ENCODE results near the gene IL20. TPM values are rescaled to one million over a fixed set of nuclear protein-coding genes. Genes with fewer than 3 reads are reported as not detected.

The IL20 gene
- total RNA-seq, 1 donor = not detected

DNA sequence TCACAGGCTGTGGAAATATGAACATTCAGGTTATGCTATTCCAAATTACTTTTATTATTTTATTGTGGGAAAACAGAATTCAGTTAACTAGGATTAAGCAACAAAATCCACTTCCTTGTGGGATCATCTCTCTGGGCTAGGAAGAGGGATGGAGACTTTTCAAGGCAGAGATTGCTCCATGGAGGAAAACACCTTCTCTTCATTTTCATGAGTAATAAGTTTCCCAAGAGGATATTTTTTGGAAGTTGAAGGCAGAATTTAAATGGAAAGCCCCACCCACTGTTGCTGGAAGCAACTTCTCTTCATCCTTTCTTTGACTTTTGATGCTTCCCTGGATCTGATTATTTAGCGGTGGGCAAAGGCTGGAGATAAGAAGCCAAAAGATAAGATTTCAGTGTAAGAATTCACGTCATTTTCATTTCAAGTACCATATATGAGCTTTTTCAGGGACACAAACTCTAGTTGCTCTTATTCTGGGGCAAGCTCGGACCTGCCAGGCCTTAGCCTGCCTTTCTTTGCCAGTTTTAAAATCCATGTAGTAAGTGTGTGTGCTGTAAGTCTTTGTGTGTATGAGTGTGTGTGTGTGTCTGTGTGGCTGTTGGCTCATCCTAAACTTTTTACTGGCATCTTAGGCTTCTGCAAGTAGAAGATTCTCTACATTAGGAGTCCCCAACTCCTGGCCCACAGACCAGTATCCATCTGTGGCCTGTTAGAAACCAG lies 20.1 kb downstream of the IL20 start:
- Histone ChIP-seq H3K36me3 (ENCODE audit: insufficient read depth, low read length) (no peaks in the 10 kb centered on the region), H3K4me1 (ENCODE audit: insufficient read depth, low read length) (peaks cover 9% of the 10 kb centered on the region), H3K9me3 (ENCODE audit: low read depth, low read length) (no peaks in the 10 kb centered on the region), H3K4me3 (ENCODE audit: insufficient read depth, low read length) (no peak overlapping the region), H3K27ac (ENCODE audit: low read depth, low read length) (no peak overlapping the region), H3K79me2 (ENCODE audit: insufficient read depth, low read length) (no peaks in the 10 kb centered on the region), H2AFZ (ENCODE audit: low read length) (no peak overlapping the region), H3K4me2 (ENCODE audit: insufficient read depth, low read length) (no peak overlapping the region), H4K20me1 (ENCODE audit: insufficient read depth, low read length) (no peaks in the 10 kb centered on the region), H3K27me3 (ENCODE audit: insufficient read depth, low read length) (no peaks in the 10 kb centered on the region)
- DNase-seq (ENCODE audit: insufficient read length, low spot score, missing footprints) = no peak
- TF ChIP-seq, protein P1, sequence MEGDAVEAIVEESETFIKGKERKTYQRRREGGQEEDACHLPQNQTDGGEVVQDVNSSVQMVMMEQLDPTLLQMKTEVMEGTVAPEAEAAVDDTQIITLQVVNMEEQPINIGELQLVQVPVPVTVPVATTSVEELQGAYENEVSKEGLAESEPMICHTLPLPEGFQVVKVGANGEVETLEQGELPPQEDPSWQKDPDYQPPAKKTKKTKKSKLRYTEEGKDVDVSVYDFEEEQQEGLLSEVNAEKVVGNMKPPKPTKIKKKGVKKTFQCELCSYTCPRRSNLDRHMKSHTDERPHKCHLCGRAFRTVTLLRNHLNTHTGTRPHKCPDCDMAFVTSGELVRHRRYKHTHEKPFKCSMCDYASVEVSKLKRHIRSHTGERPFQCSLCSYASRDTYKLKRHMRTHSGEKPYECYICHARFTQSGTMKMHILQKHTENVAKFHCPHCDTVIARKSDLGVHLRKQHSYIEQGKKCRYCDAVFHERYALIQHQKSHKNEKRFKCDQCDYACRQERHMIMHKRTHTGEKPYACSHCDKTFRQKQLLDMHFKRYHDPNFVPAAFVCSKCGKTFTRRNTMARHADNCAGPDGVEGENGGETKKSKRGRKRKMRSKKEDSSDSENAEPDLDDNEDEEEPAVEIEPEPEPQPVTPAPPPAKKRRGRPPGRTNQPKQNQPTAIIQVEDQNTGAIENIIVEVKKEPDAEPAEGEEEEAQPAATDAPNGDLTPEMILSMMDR (IDR thresholded peaks at IDR 0.05; ENCODE audit: extremely low read depth, low read depth, low read length) = no peak

DNA sequence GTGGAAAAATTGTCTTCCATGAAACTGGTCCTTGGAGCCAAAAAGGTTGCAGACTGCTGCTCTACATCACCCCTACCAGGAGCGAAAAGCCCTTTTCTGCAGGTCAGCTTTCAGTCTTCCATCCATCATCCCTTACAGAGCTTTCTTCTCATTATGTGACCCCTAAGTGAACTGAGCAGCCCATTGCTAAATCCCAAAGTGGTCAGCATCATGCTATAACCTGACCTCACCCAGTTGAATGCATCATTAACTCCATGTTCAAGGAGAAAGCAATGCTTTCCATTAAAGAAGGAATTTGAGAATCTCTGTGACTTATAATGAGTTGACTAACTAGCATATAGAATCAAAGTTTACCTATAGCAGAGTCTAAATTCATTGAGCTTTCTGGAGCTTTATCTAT lies 21.4 kb downstream of the IL20 start:
- no peak overlapping the region for H3K4me2 ChIP-seq (ENCODE audit: insufficient read depth, low read length)
- no peak overlapping the region for H3K4me3 ChIP-seq (ENCODE audit: insufficient read depth, low read length)
- DNase-seq (ENCODE audit: insufficient read length, low spot score, missing footprints) = no peak

GRCh38 chr1:206887701-206888100 lies 22.3 kb downstream of the IL20 start:
- H3K4me2 ChIP-seq (ENCODE audit: insufficient read depth, low read length) = no peak overlapping the region
- no peak overlapping the region for H3K27ac ChIP-seq (ENCODE audit: low read depth, low read length)
- H4K20me1 ChIP-seq (ENCODE audit: insufficient read depth, low read length) = no peaks in the 10 kb centered on the region
- H3K4me3 ChIP-seq (ENCODE audit: insufficient read depth, low read length) = no peak overlapping the region
- H3K27me3 ChIP-seq (ENCODE audit: insufficient read depth, low read length) = no peaks in the 10 kb centered on the region
- TF ChIP-seq, protein P1 (IDR thresholded peaks at IDR 0.05; ENCODE audit: extremely low read depth, low read depth, low read length) = no peak
- no peaks in the 10 kb centered on the region for H3K36me3 ChIP-seq (ENCODE audit: insufficient read depth, low read length)
- no peaks in the 10 kb centered on the region for H3K79me2 ChIP-seq (ENCODE audit: insufficient read depth, low read length)
- H2AFZ ChIP-seq (ENCODE audit: low read length) = no peak overlapping the region
- peaks cover 30% of the 10 kb centered on the region for H3K4me1 ChIP-seq (ENCODE audit: insufficient read depth, low read length)
- H3K9me3 ChIP-seq (ENCODE audit: low read depth, low read length) = no peaks in the 10 kb centered on the region
- DNase-seq (ENCODE audit: insufficient read length, low spot score, missing footprints) = no peak

More for the DNA sequence above, 21.4 kb downstream of the IL20 start:
- H3K79me2 ChIP-seq (ENCODE audit: insufficient read depth, low read length) = no peaks in the 10 kb centered on the region
- H3K36me3 ChIP-seq (ENCODE audit: insufficient read depth, low read length) = no peaks in the 10 kb centered on the region
- no peak overlapping the region for H2AFZ ChIP-seq (ENCODE audit: low read length)
- no peak overlapping the region for H3K27ac ChIP-seq (ENCODE audit: low read depth, low read length)
- no peaks in the 10 kb centered on the region for H4K20me1 ChIP-seq (ENCODE audit: insufficient read depth, low read length)
- H3K27me3 ChIP-seq (ENCODE audit: insufficient read depth, low read length) = no peaks in the 10 kb centered on the region
- H3K9me3 ChIP-seq (ENCODE audit: low read depth, low read length) = no peaks in the 10 kb centered on the region
- TF ChIP-seq, protein P1 (IDR thresholded peaks at IDR 0.05; ENCODE audit: extremely low read depth, low read depth, low read length) = no peak
- peaks cover 21% of the 10 kb centered on the region for H3K4me1 ChIP-seq (ENCODE audit: insufficient read depth, low read length)

- no peaks in the 10 kb centered on the region for H3K79me2 ChIP-seq (ENCODE audit: insufficient read depth, low read length)
- H3K27ac ChIP-seq (ENCODE audit: low read depth, low read length) = peak overlapping the region; percentile 90
- peaks cover 38% of the 10 kb centered on the region for H3K4me1 ChIP-seq (ENCODE audit: insufficient read depth, low read length)
- H3K4me3 ChIP-seq (ENCODE audit: insufficient read depth, low read length) = peak overlapping the region; percentile 10
- H4K20me1 ChIP-seq (ENCODE audit: insufficient read depth, low read length) = no peaks in the 10 kb centered on the region
- H3K27me3 ChIP-seq (ENCODE audit: insufficient read depth, low read length) = no peaks in the 10 kb centered on the region
- TF ChIP-seq, protein P1 (IDR thresholded peaks at IDR 0.05; ENCODE audit: extremely low read depth, low read depth, low read length) = no peak
- H3K36me3 ChIP-seq (ENCODE audit: insufficient read depth, low read length) = no peaks in the 10 kb centered on the region
- peak overlapping the region; percentile 74 for H3K4me2 ChIP-seq (ENCODE audit: insufficient read depth, low read length)
- H3K9me3 ChIP-seq (ENCODE audit: low read depth, low read length) = no peaks in the 10 kb centered on the region
- H2AFZ ChIP-seq (ENCODE audit: low read length) = no peak overlapping the region
- DNase-seq (ENCODE audit: insufficient read length, low spot score, missing footprints) = no peak
Observed at GRCh38 chr1:206890125-206891060, 25.0 kb downstream of the IL20 start.

Measured in osteoblast (primary cell).